ENCODE results near the gene NECTIN2. TPM values are rescaled to one million over a fixed set of nuclear protein-coding genes. Genes with fewer than 3 reads are reported as not detected.

NECTIN2 gene
- total RNA-seq, 1 experiment from 2014 or later = 104 TPM

DNA sequence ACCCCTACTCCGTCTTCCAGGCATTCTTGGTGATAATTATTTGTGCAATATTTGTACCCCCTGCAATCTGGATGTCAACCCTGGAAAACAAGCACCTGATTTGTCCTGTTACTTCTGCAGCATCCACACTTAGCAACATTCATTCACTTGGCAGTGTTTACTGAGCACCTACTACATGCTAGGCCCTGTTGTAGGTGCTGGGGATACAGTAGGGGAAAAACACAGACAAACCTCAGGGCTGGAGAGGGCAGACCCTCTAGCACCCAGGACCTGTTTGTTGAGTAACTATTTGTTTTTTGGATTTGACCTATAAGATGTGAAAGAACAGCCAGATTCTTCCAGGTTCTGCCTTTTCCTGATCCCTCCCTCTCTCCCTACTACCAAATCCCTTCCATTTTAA is 9.5 kb downstream of the NECTIN2 start:
- TF ChIP-seq, protein P1, sequence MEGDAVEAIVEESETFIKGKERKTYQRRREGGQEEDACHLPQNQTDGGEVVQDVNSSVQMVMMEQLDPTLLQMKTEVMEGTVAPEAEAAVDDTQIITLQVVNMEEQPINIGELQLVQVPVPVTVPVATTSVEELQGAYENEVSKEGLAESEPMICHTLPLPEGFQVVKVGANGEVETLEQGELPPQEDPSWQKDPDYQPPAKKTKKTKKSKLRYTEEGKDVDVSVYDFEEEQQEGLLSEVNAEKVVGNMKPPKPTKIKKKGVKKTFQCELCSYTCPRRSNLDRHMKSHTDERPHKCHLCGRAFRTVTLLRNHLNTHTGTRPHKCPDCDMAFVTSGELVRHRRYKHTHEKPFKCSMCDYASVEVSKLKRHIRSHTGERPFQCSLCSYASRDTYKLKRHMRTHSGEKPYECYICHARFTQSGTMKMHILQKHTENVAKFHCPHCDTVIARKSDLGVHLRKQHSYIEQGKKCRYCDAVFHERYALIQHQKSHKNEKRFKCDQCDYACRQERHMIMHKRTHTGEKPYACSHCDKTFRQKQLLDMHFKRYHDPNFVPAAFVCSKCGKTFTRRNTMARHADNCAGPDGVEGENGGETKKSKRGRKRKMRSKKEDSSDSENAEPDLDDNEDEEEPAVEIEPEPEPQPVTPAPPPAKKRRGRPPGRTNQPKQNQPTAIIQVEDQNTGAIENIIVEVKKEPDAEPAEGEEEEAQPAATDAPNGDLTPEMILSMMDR (IDR thresholded peaks at IDR 0.05) = no peak
- TF ChIP-seq SIN3A (IDR thresholded peaks at IDR 0.05; ENCODE audit: borderline replicate concordance, insufficient read depth, low read depth, low read length) = no peak
- TF ChIP-seq TCF7L2 (IDR thresholded peaks at IDR 0.05; ENCODE audit: low read depth, low read length) = no peak
- TF ChIP-seq, protein P2, sequence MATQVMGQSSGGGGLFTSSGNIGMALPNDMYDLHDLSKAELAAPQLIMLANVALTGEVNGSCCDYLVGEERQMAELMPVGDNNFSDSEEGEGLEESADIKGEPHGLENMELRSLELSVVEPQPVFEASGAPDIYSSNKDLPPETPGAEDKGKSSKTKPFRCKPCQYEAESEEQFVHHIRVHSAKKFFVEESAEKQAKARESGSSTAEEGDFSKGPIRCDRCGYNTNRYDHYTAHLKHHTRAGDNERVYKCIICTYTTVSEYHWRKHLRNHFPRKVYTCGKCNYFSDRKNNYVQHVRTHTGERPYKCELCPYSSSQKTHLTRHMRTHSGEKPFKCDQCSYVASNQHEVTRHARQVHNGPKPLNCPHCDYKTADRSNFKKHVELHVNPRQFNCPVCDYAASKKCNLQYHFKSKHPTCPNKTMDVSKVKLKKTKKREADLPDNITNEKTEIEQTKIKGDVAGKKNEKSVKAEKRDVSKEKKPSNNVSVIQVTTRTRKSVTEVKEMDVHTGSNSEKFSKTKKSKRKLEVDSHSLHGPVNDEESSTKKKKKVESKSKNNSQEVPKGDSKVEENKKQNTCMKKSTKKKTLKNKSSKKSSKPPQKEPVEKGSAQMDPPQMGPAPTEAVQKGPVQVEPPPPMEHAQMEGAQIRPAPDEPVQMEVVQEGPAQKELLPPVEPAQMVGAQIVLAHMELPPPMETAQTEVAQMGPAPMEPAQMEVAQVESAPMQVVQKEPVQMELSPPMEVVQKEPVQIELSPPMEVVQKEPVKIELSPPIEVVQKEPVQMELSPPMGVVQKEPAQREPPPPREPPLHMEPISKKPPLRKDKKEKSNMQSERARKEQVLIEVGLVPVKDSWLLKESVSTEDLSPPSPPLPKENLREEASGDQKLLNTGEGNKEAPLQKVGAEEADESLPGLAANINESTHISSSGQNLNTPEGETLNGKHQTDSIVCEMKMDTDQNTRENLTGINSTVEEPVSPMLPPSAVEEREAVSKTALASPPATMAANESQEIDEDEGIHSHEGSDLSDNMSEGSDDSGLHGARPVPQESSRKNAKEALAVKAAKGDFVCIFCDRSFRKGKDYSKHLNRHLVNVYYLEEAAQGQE (IDR thresholded peaks at IDR 0.05; ENCODE audit: insufficient read depth in 1 of 2, low read depth in 2 of 2, low read length in 1 of 2) = no peak
- TF ChIP-seq POLR2AphosphoS5 (IDR thresholded peaks at IDR 0.05; ENCODE audit: low read depth, low read length) = no peak
- CTCF ChIA-PET = interaction anchor here (0.7 kb wide), 1 partner anchor 145 kb away, joined by 3 read pairs; no protein-coding TSS in a partner anchor
- POLR2A ChIA-PET = no interaction called here
- intact Hi-C loops (cut with micrococcal nuclease; ENCODE audit: unreplicated experiment) (no loop called here), in situ Hi-C loops (cut with HindIII; ENCODE audit: low pct_unique_long_range_greater_than_20kb, low sequenced_read_pairs) (no loop called here)
- Histone ChIP-seq H3K9me3 (ENCODE audit: control insufficient read depth, insufficient read depth, low read depth, low read length) (no peaks in the 10 kb centered on the region), H3K4me1 (ENCODE audit: control insufficient read depth, insufficient read depth, low read length) (peaks cover 32% of the 10 kb centered on the region), H3K27ac (ENCODE audit: low read length) (peak overlapping the region; percentile 63), H3K4me3 (ENCODE audit: low read depth in 2 of 2, low read length in 2 of 2) (no peak overlapping the region), H3K27me3 (ENCODE audit: control insufficient read depth, insufficient read depth, low read length) (no peaks in the 10 kb centered on the region), H3K36me3 (ENCODE audit: control insufficient read depth, insufficient read depth, low read length) (no peaks in the 10 kb centered on the region)
- ATAC-seq = no peak
- TSS peak; percentile 64 for BruUV-seq (replicated peaks)
- no peak for DNase-seq (ENCODE audit: low read depth, low spot score)

DNA sequence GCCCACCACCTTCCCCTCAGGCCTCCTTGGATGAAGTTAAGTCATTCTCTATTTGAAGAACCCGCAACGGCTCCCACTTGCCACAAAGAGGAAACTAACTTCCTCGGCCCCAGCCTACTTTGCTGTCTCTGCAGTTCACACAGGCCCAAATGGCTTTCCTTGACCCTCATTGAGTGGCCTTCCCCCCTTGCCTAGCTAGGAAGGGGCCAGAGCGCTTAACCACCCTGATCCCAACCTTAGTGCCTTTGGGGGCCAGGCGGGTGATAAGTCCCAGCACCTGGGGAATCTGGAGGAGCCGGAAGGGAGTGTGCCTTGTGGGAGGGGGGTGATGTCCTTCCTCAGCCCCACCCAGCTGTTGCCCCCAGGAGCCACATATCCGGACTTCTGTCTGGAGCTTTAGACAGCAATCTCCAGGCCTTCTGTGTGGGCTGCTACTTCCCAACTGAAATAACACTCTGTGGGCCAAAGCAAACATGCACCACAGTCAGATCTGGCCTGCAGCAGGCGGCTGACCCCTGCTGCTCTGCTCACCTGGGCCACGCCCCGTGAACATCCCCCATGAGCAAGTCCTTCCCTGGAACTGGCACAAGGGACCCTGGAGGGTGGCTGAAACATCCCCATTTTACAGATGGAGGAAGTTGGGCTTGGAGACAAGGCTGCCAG is 10.5 kb downstream of the NECTIN2 start:
- in situ Hi-C loops (cut with HindIII; ENCODE audit: low pct_unique_long_range_greater_than_20kb, low sequenced_read_pairs) (no loop called here), intact Hi-C loops (cut with micrococcal nuclease; ENCODE audit: unreplicated experiment) (no loop called here)
- ChIA-PET CTCF (no interaction called here), POLR2A (interaction anchor here (0.6 kb wide), 1 partner anchor 40 kb away, joined by 3 read pairs; no protein-coding TSS in a partner anchor)
- no peaks in the 10 kb centered on the region for H3K9me3 ChIP-seq (ENCODE audit: control insufficient read depth, insufficient read depth, low read depth, low read length)
- H3K27me3 ChIP-seq (ENCODE audit: control insufficient read depth, insufficient read depth, low read length) = no peaks in the 10 kb centered on the region
- no peak overlapping the region for H3K4me3 ChIP-seq (ENCODE audit: low read depth in 2 of 2, low read length in 2 of 2)
- ATAC-seq (peak; percentile 83), DNase-seq (ENCODE audit: low read depth, low spot score) (no peak)
- TF ChIP-seq POLR2AphosphoS5 (IDR thresholded peaks at IDR 0.05; ENCODE audit: low read depth, low read length) (no peak), TCF7L2 (IDR thresholded peaks at IDR 0.05; ENCODE audit: low read depth, low read length) (no peak), SIN3A (IDR thresholded peaks at IDR 0.05; ENCODE audit: borderline replicate concordance, insufficient read depth, low read depth, low read length) (no peak)
- TF ChIP-seq, protein P1 (IDR thresholded peaks at IDR 0.05) = no peak
- TF ChIP-seq, protein P2 (IDR thresholded peaks at IDR 0.05; ENCODE audit: insufficient read depth in 1 of 2, low read depth in 2 of 2, low read length in 1 of 2) = no peak
- peaks cover 29% of the 10 kb centered on the region for H3K4me1 ChIP-seq (ENCODE audit: control insufficient read depth, insufficient read depth, low read length)
- peak overlapping the region; percentile 63 for H3K27ac ChIP-seq (ENCODE audit: low read length)
- no peaks in the 10 kb centered on the region for H3K36me3 ChIP-seq (ENCODE audit: control insufficient read depth, insufficient read depth, low read length)
- no TSS peak for BruUV-seq (replicated peaks)
